Hepatocyte (in vitro differentiated cells): ENCODE data around the gene CSKMT. TPM values are rescaled to one million over a fixed set of nuclear protein-coding genes. Genes with fewer than 3 reads are reported as not detected.

Experiments used
- DNase-seq: peaks from one replicate; pipeline ENCODE4 v3.0.0-alpha.2; 2016; ENCODE audit warnings: low spot score
- H2AFZ ChIP-seq: fragments of 200-600 bp; sonication (generic); 2 replicates; pipeline ENCODE4 v1.6.0; 2016; ENCODE audit warnings: antibody characterized with exemption, mild to moderate bottlenecking
- H3K27ac ChIP-seq: fragments of 200-600 bp; sonication (generic); 2 replicates; pipeline ENCODE4 v1.5.1; 2016; ENCODE audit warnings: mild to moderate bottlenecking
- H3K27me3 ChIP-seq: fragments of 200-600 bp; sonication (generic); 2 replicates; pipeline ENCODE4 v1.6.1; 2016
- H3K36me3 ChIP-seq: fragments of 200-600 bp; sonication (generic); replicated peaks from 2 replicates; pipeline ENCODE4 v1.5.1; 2016; ENCODE audit warnings: low read depth; ENCODE audit not compliant: insufficient read depth
- H3K4me1 ChIP-seq: fragments of 200-600 bp; sonication (generic); 2 replicates; pipeline ENCODE4 v1.5.1; 2016; ENCODE audit warnings: mild to moderate bottlenecking, moderate library complexity; ENCODE audit not compliant: insufficient read depth
- H3K4me2 ChIP-seq: fragments of 200-600 bp; sonication (generic); 2 replicates; pipeline ENCODE4 v1.6.0; 2016
- H3K4me3 ChIP-seq: fragments of 200-600 bp; sonication (generic); 2 replicates; pipeline ENCODE4 v1.5.1; 2016; ENCODE audit warnings: mild to moderate bottlenecking
- H3K79me2 ChIP-seq: fragments of 200-600 bp; sonication (generic); 2 replicates; pipeline ENCODE4 v1.6.0; 2017; ENCODE audit warnings: mild to moderate bottlenecking
- H3K9me2 ChIP-seq: fragments of 200-600 bp; sonication (generic); replicated peaks from 2 replicates; pipeline ENCODE4 v1.6.0; 2017; ENCODE audit warnings: mild to moderate bottlenecking; ENCODE audit not compliant: insufficient read depth
- H3K9me3 ChIP-seq: fragments of 200-600 bp; sonication (generic); 2 replicates; pipeline ENCODE4 v1.5.1; 2016; ENCODE audit warnings: low read depth, mild to moderate bottlenecking
- H4K20me1 ChIP-seq: fragments of 200-600 bp; sonication (generic); 2 replicates; pipeline ENCODE4 v1.6.0; 2016; ENCODE audit warnings: mild to moderate bottlenecking; ENCODE audit not compliant: insufficient read depth, poor library complexity, severe bottlenecking
- CTCF ChIP-seq: fragments of 200-600 bp; sonication (generic); IDR thresholded peaks from 2 replicates; pipeline ENCODE4 v1.5.1; 2016; ENCODE audit warnings: antibody characterized with exemption, mild to moderate bottlenecking; ENCODE audit not compliant: poor library complexity
- EZH2 ChIP-seq: fragments of 200-600 bp; sonication (generic); IDR thresholded peaks from 2 replicates; pipeline ENCODE4 v1.6.1; 2016; ENCODE audit warnings: antibody characterized with exemption, mild to moderate bottlenecking, borderline replicate concordance
- EZH2phosphoT487 ChIP-seq: fragments of 200-600 bp; sonication (generic); IDR thresholded peaks from one replicate; pipeline ENCODE4 v1.6.1; 2018; ENCODE audit warnings: antibody characterized with exemption, mild to moderate bottlenecking, low read depth, moderate library complexity; ENCODE audit not compliant: unreplicated experiment, severe bottlenecking
- WGBS: methylation state at CpG from one replicate; pipeline ENCODE4 v1.1.6; 2016; ENCODE audit warnings: low lambda C conversion rate; ENCODE audit errors: missing lambda C conversion rate; 5-methylcytosine and 5-hydroxymethylcytosine counted together
- polyA plus RNA-seq: library from polyadenylated mRNA; unstranded; fragments of >200 nt; fragmentation: Nextera tagmentation; extraction: Ambion mirVana; gene quantifications from 2 replicates; pipeline ENCODE4 v1.2.1, GENCODE V29; 2016
- total RNA-seq: library from RNA; depleted of rRNA; stranded (reverse); fragments of >200 nt; gene quantifications from 2 replicates; pipeline ENCODE4 v1.2.3, GENCODE V29; 2014

The CSKMT gene
- total and polyA plus RNA-seq, 2 experiments from 2014 or later, result 5.7 to 22.5 TPM

- H3K27ac ChIP-seq, result no peak overlapping the region
- WGBS, result 97% methylated on average over 6 of the region's 6 CpGs
- H4K20me1 ChIP-seq, result no peaks in the 10 kb centered on the region
- no peak overlapping the region for H2AFZ ChIP-seq
- no peaks in the 10 kb centered on the region for H3K9me3 ChIP-seq
- no peak overlapping the region for H3K4me3 ChIP-seq
- no peaks in the 10 kb centered on the region for H3K36me3 ChIP-seq
- no peaks in the 10 kb centered on the region for H3K4me1 ChIP-seq
- peaks cover 21% of the 10 kb centered on the region for H3K79me2 ChIP-seq
- TF ChIP-seq EZH2 (no peak), CTCF (no peak), EZH2phosphoT487 (no peak)
- no peaks in the 10 kb centered on the region for H3K27me3 ChIP-seq
- H3K9me2 ChIP-seq, result no peaks in the 10 kb centered on the region
- no peak for DNase-seq
- H3K4me2 ChIP-seq, result no peak overlapping the region
Observed at GRCh38 chr11:62632492-62632891, 32.6 kb upstream of the CSKMT start.

- H3K4me3 ChIP-seq, result no peak overlapping the region
- H3K9me2 ChIP-seq, result no peaks in the 10 kb centered on the region
- peaks cover 10% of the 10 kb centered on the region for H3K4me1 ChIP-seq
- DNase-seq, result no peak
- H3K4me2 ChIP-seq, result peak overlapping the region; percentile 97
- peak overlapping the region; percentile 67 for H3K27ac ChIP-seq
- 71% methylated on average over 8 of the region's 8 CpGs for WGBS
- no peaks in the 10 kb centered on the region for H4K20me1 ChIP-seq
- no peaks in the 10 kb centered on the region for H3K27me3 ChIP-seq
- no peak overlapping the region for H2AFZ ChIP-seq
- H3K36me3 ChIP-seq, result no peaks in the 10 kb centered on the region
- peaks cover 67% of the 10 kb centered on the region for H3K79me2 ChIP-seq
- H3K9me3 ChIP-seq, result no peaks in the 10 kb centered on the region
- TF ChIP-seq EZH2phosphoT487 (no peak), EZH2 (no peak), CTCF (no peak)
Observed at GRCh38 chr11:62644220-62644619, 20.9 kb upstream of the CSKMT start.

- no peaks in the 10 kb centered on the region for H3K9me3 ChIP-seq
- peak overlapping the region; percentile 97 for H3K27ac ChIP-seq
- H3K4me2 ChIP-seq, result peak overlapping the region; percentile 97
- H2AFZ ChIP-seq, result peak overlapping the region; percentile 20
- H3K36me3 ChIP-seq, result no peaks in the 10 kb centered on the region
- peaks cover 10% of the 10 kb centered on the region for H3K4me1 ChIP-seq
- H3K4me3 ChIP-seq, result peak overlapping the region; percentile 72
- 16% methylated on average over 11 of the region's 11 CpGs for WGBS
- TF ChIP-seq EZH2phosphoT487 (no peak), EZH2 (no peak), CTCF (no peak)
- H3K9me2 ChIP-seq, result no peaks in the 10 kb centered on the region
- no peaks in the 10 kb centered on the region for H3K27me3 ChIP-seq
- DNase-seq, result no peak
- peaks cover 57% of the 10 kb centered on the region for H3K79me2 ChIP-seq
- H4K20me1 ChIP-seq, result no peaks in the 10 kb centered on the region
Observed at GRCh38 chr11:62645671-62645945, 19.5 kb upstream of the CSKMT start.
